IPS-20b (cell line): ENCODE measurements around the gene ST3GAL4.
"Not testable (repeated sequence)": the region's sequence is repeated elsewhere in the genome, so short reads cannot be mapped to it uniquely, and the experiment has no call there.

Experiments used
- H3K27ac ChIP-seq: one replicate; pipeline ENCODE4 v1.5.1; 2013; ENCODE audit warnings: low read length
- H3K27me3 ChIP-seq: 2 replicates; pipeline ENCODE4 v1.6.1; 2013; ENCODE audit warnings: mild to moderate bottlenecking, low read length, inconsistent platforms; ENCODE audit not compliant: insufficient read depth
- H3K36me3 ChIP-seq: 2 replicates; pipeline ENCODE4 v1.6.1; 2013; ENCODE audit warnings: low read depth, mild to moderate bottlenecking, inconsistent platforms, low read length, moderate library complexity; ENCODE audit not compliant: insufficient read depth
- H3K4me1 ChIP-seq: 2 replicates; pipeline ENCODE4 v1.6.1; 2013; ENCODE audit warnings: mild to moderate bottlenecking, control low read depth, inconsistent platforms, low read length, moderate library complexity; ENCODE audit not compliant: insufficient read depth
- H3K4me3 ChIP-seq: 2 replicates; pipeline ENCODE4 v1.5.1; 2013; ENCODE audit warnings: mild to moderate bottlenecking, low read length, inconsistent platforms
- H3K9ac ChIP-seq: 2 replicates; pipeline ENCODE4 v1.6.1; 2013; ENCODE audit warnings: low read depth, mild to moderate bottlenecking, inconsistent platforms, low read length, moderate library complexity
- H3K9me3 ChIP-seq: 2 replicates; pipeline ENCODE4 v1.6.1; 2013; ENCODE audit warnings: mild to moderate bottlenecking, low read depth, low read length, inconsistent platforms; ENCODE audit not compliant: insufficient read depth

Gene ST3GAL4

GRCh38 chr11:126355324-126355925 lies at the start of gene ST3GAL4:
ST3GAL4 (plus strand) TSS chr11:126355686; CDS start chr11:126406156, 50,470 bp downstream.
- Histone ChIP-seq H3K4me1 (peaks cover 10% of the 10 kb centered on the region), H3K9me3 (no peaks in the 10 kb centered on the region), H3K27ac (peak within 1 kb of the TSS; percentile 64), H3K36me3 (peaks cover 13% of the 10 kb centered on the region), H3K4me3 (peak within 1 kb of the TSS; percentile 89), H3K27me3 (no peaks in the 10 kb centered on the region), H3K9ac (peak within 1 kb of the TSS; percentile 95)

- Histone ChIP-seq H3K4me3 (no peak overlapping the region), H3K36me3 (peaks cover 6% of the 10 kb centered on the region; the same call in 1 of the 2 replicates), H3K27ac (no peak overlapping the region), H3K9ac (no peak overlapping the region), H3K9me3 (no peaks in the 10 kb centered on the region), H3K4me1 (0 out of 2 replicates have a peak, but pooled peaks cover 5% of the 10 kb centered on the region), H3K27me3 (no peaks in the 10 kb centered on the region)
Observed at GRCh38 chr11:126305699-126306098, 49.8 kb upstream of the ST3GAL4 start.

- H3K36me3 ChIP-seq = peaks cover 6% of the 10 kb centered on the region; the same call in 1 of the 2 replicates
- H3K4me1 ChIP-seq = 0 out of 2 replicates have a peak, but pooled peaks cover 5% of the 10 kb centered on the region
- H3K9ac ChIP-seq = no peak overlapping the region
- no peak overlapping the region for H3K4me3 ChIP-seq
- H3K27ac ChIP-seq = no peak overlapping the region
- H3K9me3 ChIP-seq = no peaks in the 10 kb centered on the region
- no peaks in the 10 kb centered on the region for H3K27me3 ChIP-seq
Observed at GRCh38 chr11:126307706-126308105, 47.8 kb upstream of the ST3GAL4 start.

DNA sequence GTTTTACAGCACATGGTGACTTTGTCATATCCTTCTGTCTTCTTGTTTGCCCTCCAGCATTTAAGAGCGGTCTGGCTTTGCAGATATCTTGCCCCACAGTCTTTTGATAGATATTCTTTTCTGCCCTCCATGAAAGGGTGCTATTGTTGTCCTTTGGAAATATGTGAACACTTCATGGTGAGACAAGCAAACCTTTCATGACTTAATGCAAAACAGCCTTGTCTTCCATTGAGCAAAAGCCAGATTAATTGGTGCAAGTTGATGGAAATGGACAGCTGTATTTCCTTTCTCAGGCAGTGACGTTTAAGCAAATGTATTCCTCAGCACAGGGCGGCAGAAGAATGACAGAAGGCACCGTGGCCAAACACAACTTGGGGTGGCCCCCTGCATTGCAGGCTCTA lies 47.2 kb upstream of the ST3GAL4 start:
- no peak overlapping the region for H3K27ac ChIP-seq
- no peak overlapping the region for H3K4me3 ChIP-seq
- H3K36me3 ChIP-seq = peaks cover 6% of the 10 kb centered on the region; the same call in 1 of the 2 replicates
- no peak overlapping the region for H3K9ac ChIP-seq
- H3K27me3 ChIP-seq = no peaks in the 10 kb centered on the region
- H3K4me1 ChIP-seq = 0 out of 2 replicates have a peak, but pooled peaks cover 5% of the 10 kb centered on the region
- no peaks in the 10 kb centered on the region for H3K9me3 ChIP-seq

- H3K4me3 ChIP-seq, H3K27ac ChIP-seq: not testable (repeated sequence)
Observed at GRCh38 chr11:126308771-126309170, 46.7 kb upstream of the ST3GAL4 start.

DNA sequence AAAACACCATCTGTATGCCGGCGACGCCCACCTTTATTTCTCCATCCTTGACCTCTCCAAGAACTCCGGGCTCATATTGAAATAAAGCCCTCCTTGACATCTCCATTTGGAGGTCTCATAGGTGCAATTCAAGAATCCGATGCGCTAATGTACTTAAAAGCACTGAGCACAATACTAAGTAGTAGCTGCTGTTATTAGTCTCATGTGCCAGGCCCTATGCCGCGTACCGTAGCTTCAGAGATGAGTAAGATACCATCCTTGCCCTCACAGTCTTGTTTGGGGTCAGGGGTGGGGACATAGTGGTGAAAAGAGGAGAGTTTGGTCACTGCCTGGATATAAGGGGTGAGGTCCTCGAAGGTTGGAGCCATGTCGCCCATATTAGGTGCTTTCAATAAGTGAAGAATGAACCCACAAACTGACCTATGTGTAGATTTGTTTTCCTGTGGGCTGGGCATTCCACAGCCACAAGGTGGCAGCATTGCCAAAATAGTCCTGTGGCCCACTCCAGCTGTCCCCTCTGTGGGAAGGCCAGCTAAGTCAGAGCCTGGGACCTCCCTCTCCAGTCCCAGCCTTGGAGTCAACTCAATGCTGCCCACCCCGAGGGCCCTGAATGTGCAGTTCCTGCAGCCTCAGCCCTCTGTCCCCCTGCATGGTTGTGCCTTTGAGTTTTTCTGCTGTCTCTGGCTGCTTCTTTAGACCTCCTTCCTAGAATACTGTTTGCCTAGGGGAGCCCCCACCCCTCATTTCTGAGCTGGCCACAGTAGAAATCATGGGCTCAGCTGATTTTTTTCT lies 45.1 kb upstream of the ST3GAL4 start:
- no peak overlapping the region for H3K27ac ChIP-seq
- H3K9me3 ChIP-seq = no peaks in the 10 kb centered on the region
- H3K4me1 ChIP-seq = no peaks in the 10 kb centered on the region
- no peak overlapping the region for H3K4me3 ChIP-seq
- no peak overlapping the region for H3K9ac ChIP-seq
- peaks cover 6% of the 10 kb centered on the region; the same call in 1 of the 2 replicates for H3K36me3 ChIP-seq
- H3K27me3 ChIP-seq = no peaks in the 10 kb centered on the region

More at GRCh38 chr11:126308771-126309170, 46.7 kb upstream of the ST3GAL4 start:
- H3K27me3 ChIP-seq, H3K9me3 ChIP-seq, H3K9ac ChIP-seq, H3K36me3 ChIP-seq, H3K4me1 ChIP-seq: not testable (repeated sequence)

DNA sequence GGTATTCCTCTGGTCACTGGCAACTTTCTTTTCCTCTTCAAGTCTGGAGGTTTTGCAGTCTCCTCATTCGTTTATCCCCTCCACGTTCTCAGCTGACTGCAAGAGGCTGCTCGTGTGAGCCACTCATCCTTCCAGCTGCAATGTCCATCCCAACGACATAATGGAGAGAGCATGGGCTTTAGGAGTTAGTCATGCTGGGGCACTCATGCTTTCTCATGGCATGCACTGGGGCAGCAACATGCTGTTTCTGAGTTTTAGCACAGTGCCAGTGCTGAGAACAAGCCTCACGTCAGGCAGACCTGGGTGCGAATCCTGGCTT lies 44.5 kb upstream of the ST3GAL4 start:
- Histone ChIP-seq H3K36me3 (peaks cover 6% of the 10 kb centered on the region; the same call in 1 of the 2 replicates), H3K27ac (no peak overlapping the region), H3K9ac (no peak overlapping the region), H3K9me3 (no peaks in the 10 kb centered on the region), H3K27me3 (no peaks in the 10 kb centered on the region), H3K4me1 (no peaks in the 10 kb centered on the region), H3K4me3 (no peak overlapping the region)

DNA sequence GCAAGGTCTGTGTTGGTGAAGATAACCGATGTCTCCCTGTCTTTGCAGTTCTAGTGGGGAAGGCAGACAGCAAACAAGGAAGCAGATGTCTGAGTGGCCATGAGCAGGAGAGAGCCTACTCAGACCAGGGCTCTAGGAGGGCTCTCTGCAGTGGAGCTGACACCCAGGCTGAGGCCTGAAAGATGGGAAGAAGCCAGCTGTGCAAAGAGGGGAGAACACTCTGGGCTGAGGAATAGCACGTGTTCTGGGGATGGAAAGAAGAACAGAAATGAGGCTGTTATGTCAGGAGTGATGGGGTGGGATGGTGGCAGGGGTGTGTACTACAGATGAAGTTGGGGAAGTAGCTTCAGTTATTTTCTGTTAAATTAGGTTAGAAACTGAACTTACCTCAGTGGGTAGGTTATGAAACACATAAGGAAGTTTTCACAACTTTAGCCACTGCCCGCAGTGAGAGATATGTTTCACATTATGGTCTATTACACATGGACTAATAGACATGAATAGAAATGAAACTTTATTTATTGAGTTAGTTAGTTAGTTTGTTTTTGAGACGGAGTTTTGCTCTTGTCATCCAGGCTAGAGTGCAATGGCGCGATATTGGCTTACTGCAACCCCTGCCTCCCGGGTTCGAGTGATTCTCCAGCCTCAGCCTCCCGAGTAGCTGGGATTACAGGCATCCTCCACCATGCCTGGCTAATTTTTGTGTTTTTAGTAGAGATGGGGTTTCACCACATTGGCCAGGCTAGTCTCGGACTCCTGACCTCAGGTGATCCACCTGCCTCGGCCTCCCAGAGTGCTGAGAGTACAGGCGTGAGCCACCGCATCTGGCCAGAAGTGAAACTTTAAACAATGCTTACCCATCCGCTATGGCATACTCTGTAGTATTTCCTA lies 43.8 kb upstream of the ST3GAL4 start:
- Histone ChIP-seq H3K27me3 (no peaks in the 10 kb centered on the region), H3K9me3 (no peaks in the 10 kb centered on the region), H3K27ac (no peak overlapping the region), H3K9ac (no peak overlapping the region), H3K4me1 (no peaks in the 10 kb centered on the region), H3K36me3 (peaks cover 6% of the 10 kb centered on the region; the same call in 1 of the 2 replicates), H3K4me3 (no peak overlapping the region)

DNA sequence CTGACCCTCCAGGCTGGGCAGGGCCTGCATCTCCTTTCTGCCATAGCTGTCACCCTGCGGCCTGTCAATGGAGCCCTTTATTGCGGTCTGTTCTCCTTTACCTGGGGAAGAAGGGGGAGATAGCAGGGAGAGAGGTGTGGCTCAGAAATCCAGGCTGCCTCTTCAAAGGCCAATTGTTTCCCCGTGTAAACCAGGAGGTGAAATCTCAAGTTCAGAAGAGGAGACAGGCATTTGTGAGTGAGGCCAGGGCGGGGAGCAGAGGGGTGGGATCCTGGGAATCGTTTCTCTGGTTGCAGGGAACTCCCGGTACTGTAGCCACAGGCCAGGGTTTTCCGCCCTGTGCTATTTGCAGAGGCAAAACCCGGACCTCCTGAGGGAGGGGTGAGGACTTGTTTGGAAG lies 42.5 kb upstream of the ST3GAL4 start:
- H3K27ac ChIP-seq = no peak overlapping the region
- no peak overlapping the region for H3K4me3 ChIP-seq
- peaks cover 5% of the 10 kb centered on the region; the same call in 1 of the 2 replicates for H3K36me3 ChIP-seq
- no peaks in the 10 kb centered on the region for H3K4me1 ChIP-seq
- no peak overlapping the region for H3K9ac ChIP-seq
- no peaks in the 10 kb centered on the region for H3K9me3 ChIP-seq
- no peaks in the 10 kb centered on the region for H3K27me3 ChIP-seq

DNA sequence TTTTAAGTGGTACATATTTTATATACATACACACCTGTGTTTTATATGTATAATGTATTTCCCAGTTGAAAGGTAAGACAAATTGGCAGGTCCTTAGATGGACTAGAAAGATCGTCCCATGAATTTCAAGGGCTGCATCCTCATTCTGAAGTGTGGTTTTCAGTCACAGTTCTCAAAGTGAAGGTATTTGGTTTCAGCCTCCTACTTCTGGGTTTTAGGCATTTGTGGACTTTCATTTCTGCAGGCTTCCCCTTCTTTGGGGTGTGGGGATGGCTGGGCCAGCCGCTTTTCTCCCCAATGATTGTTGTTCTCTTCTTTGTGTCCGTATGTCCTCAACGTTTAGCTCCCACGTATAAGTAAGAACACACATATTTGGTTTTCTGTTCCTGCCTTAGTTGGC lies 41.7 kb upstream of the ST3GAL4 start:
- no peak overlapping the region for H3K27ac ChIP-seq
- no peaks in the 10 kb centered on the region for H3K9me3 ChIP-seq
- H3K4me3 ChIP-seq = no peak overlapping the region
- no peaks in the 10 kb centered on the region for H3K36me3 ChIP-seq
- no peaks in the 10 kb centered on the region for H3K4me1 ChIP-seq
- H3K9ac ChIP-seq = no peak overlapping the region
- no peaks in the 10 kb centered on the region for H3K27me3 ChIP-seq

- Histone ChIP-seq H3K27me3 (no peaks in the 10 kb centered on the region), H3K9me3 (no peaks in the 10 kb centered on the region), H3K4me1 (no peaks in the 10 kb centered on the region), H3K27ac (no peak overlapping the region), H3K36me3 (no peaks in the 10 kb centered on the region), H3K9ac (no peak overlapping the region), H3K4me3 (no peak overlapping the region)
Observed at GRCh38 chr11:126317432-126317755, 38.1 kb upstream of the ST3GAL4 start.
